SU-DHL-6 (cell line): ENCODE results near the gene CCNB1IP1.

Source experiments
- H2AFZ ChIP-seq: fragments of 200-600 bp; sonication (generic); 2 replicates; pipeline ENCODE4 v1.6.1; 2014; ENCODE audit warnings: low read depth, mild to moderate bottlenecking, moderate library complexity, mixed read lengths, antibody characterized with exemption, low read length; ENCODE audit not compliant: severe bottlenecking
- H3F3A ChIP-seq: fragments of 200-600 bp; shearing (Covaris generic); 2 replicates; pipeline ENCODE4 v1.6.0; 2016; ENCODE audit warnings: antibody characterized with exemption, mild to moderate bottlenecking; ENCODE audit not compliant: insufficient read depth
- H3K27ac ChIP-seq: fragments of 200-600 bp; sonication (generic); 2 replicates; pipeline ENCODE4 v1.5.1; 2016; ENCODE audit warnings: low read depth, mild to moderate bottlenecking, low read length, moderate library complexity, mixed read lengths
- H3K27me3 ChIP-seq: fragments of 200-600 bp; sonication (generic), shearing (Covaris generic); 2 replicates; pipeline ENCODE4 v1.6.0; 2014; ENCODE audit warnings: mild to moderate bottlenecking, low read length
- H3K36me3 ChIP-seq: fragments of 200-600 bp; sonication (generic); 2 replicates; pipeline ENCODE4 v1.6.1; 2014; ENCODE audit warnings: mild to moderate bottlenecking, low read length, mixed read lengths
- H3K4me2 ChIP-seq: fragments of 300-600, 200-600 bp; shearing (Covaris generic), sonication (generic); 2 replicates; pipeline ENCODE4 v1.6.0; 2014; ENCODE audit warnings: low read length, low read depth, mild to moderate bottlenecking; ENCODE audit not compliant: poor library complexity, severe bottlenecking
- H3K4me3 ChIP-seq: fragments of 200-600 bp; sonication (generic); 2 replicates; pipeline ENCODE4 v1.5.1; 2014; ENCODE audit warnings: antibody characterized with exemption, low read length, mild to moderate bottlenecking, mixed read lengths; ENCODE audit not compliant: insufficient read depth, poor library complexity, severe bottlenecking
- H3K79me2 ChIP-seq: fragments of 200-600 bp; sonication (generic); 2 replicates; pipeline ENCODE4 v1.6.1; 2014; ENCODE audit warnings: mild to moderate bottlenecking, low read length, moderate library complexity; ENCODE audit not compliant: insufficient read depth
- H3K9ac ChIP-seq: fragments of 200-600 bp; sonication (generic); 2 replicates; pipeline ENCODE4 v1.7.0; 2014; ENCODE audit warnings: mild to moderate bottlenecking, low read length
- H3K9me2 ChIP-seq: fragments of 200-600 bp; sonication (generic); replicated peaks from 2 replicates; pipeline ENCODE4 v1.6.1; 2014; ENCODE audit warnings: low read length; ENCODE audit not compliant: insufficient read depth
- H3K9me3 ChIP-seq: fragments of 200-600 bp; sonication (generic); 2 replicates; pipeline ENCODE4 v1.6.1; 2014; ENCODE audit warnings: low read length, mixed read lengths; ENCODE audit not compliant: insufficient read depth
- H4K20me1 ChIP-seq: fragments of 200-600 bp; sonication (generic); 2 replicates; pipeline ENCODE4 v1.6.1; 2014; ENCODE audit warnings: low read depth, mild to moderate bottlenecking, antibody characterized with exemption, low read length, moderate library complexity, mixed read lengths
- CTCF ChIP-seq: fragments of 200-600 bp; sonication (generic); IDR thresholded peaks from one replicate; pipeline ENCODE4 v1.5.1; 2017; ENCODE audit warnings: antibody characterized with exemption, mild to moderate bottlenecking, low read length, moderate library complexity; ENCODE audit not compliant: insufficient read depth, poor library complexity, severe bottlenecking
- EZH2phosphoT487 ChIP-seq: fragments of 200-600 bp; sonication (generic), shearing (Covaris generic); conservative IDR thresholded peaks from 2 replicates; pipeline ENCODE4 v1.6.1; 2018; ENCODE audit warnings: mild to moderate bottlenecking, antibody characterized with exemption, low read length, moderate library complexity, mixed read lengths

Gene CCNB1IP1

GRCh38 chr14:20332788-20333493, at the start of gene CCNB1IP1:
Gene CCNB1IP1 (minus strand): TSS chr14:20333279. CDS start chr14:20316523, 16,756 bp downstream.
- TF ChIP-seq EZH2phosphoT487 = no peak
- no peak for TF ChIP-seq CTCF
- H3K4me2 ChIP-seq = peak within 1 kb of the TSS; percentile 100
- peaks cover 6% of the 10 kb centered on the region; the same call in 1 of the 2 replicates for H3K36me3 ChIP-seq
- peaks cover 48% of the 10 kb centered on the region for H3K79me2 ChIP-seq
- peaks cover 21% of the 10 kb centered on the region; the same call in 1 of the 2 replicates for H3F3A ChIP-seq
- no peaks in the 10 kb centered on the region for H3K9me2 ChIP-seq
- no peaks in the 10 kb centered on the region for H3K9me3 ChIP-seq
- H3K27me3 ChIP-seq = no peaks in the 10 kb centered on the region
- H3K27ac ChIP-seq = peak within 1 kb of the TSS; percentile 63
- H2AFZ ChIP-seq = peak within 1 kb of the TSS; percentile 79
- H4K20me1 ChIP-seq = no peaks in the 10 kb centered on the region
- peak within 1 kb of the TSS; percentile 83 for H3K9ac ChIP-seq
- H3K4me3 ChIP-seq = peak within 1 kb of the TSS; percentile 98

- no peaks in the 10 kb centered on the region for H3K9me3 ChIP-seq
- H3K27ac ChIP-seq = no peak overlapping the region
- H3K79me2 ChIP-seq = no peaks in the 10 kb centered on the region
- H3F3A ChIP-seq = no peaks in the 10 kb centered on the region
- H3K36me3 ChIP-seq = no peaks in the 10 kb centered on the region
- no peak overlapping the region for H3K9ac ChIP-seq
- no peaks in the 10 kb centered on the region for H3K9me2 ChIP-seq
- no peak overlapping the region for H3K4me2 ChIP-seq
- no peaks in the 10 kb centered on the region for H3K27me3 ChIP-seq
- no peaks in the 10 kb centered on the region for H4K20me1 ChIP-seq
- no peak overlapping the region for H2AFZ ChIP-seq
- TF ChIP-seq CTCF = no peak
- TF ChIP-seq EZH2phosphoT487 = no peak
- H3K4me3 ChIP-seq = no peak overlapping the region
These were observed 49.4 kb upstream of the CCNB1IP1 start for GRCh38 chr14:20382526-20382925.

DNA sequence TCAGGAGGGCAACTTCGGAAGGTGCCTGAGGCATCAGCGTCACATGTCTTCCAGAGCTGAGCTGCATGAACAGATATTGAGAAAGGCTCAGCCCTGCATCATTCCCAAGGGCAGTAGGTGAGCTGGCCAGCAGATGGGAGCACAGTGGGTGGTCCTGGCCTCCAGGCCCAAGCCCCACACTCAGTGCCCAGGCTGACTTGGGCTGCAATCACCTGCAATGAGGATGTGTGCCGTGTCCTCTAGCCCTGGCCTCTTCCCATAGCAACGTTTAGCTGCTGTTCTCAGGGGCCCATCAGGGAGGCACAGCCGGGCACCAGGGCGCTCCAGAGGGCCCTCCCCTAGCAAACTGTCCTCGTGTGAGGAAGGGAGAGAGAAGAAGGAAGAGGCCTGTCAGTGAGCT, 48.3 kb upstream of the CCNB1IP1 start:
- no peak overlapping the region for H2AFZ ChIP-seq
- TF ChIP-seq CTCF = no peak
- no peak for TF ChIP-seq EZH2phosphoT487
- H3K27me3 ChIP-seq = no peaks in the 10 kb centered on the region
- no peaks in the 10 kb centered on the region for H3K9me3 ChIP-seq
- H3K79me2 ChIP-seq = no peaks in the 10 kb centered on the region
- H3K36me3 ChIP-seq = no peaks in the 10 kb centered on the region
- H3K4me2 ChIP-seq = no peak overlapping the region
- no peak overlapping the region for H3K9ac ChIP-seq
- no peak overlapping the region for H3K4me3 ChIP-seq
- H3F3A ChIP-seq = no peaks in the 10 kb centered on the region
- H4K20me1 ChIP-seq = no peaks in the 10 kb centered on the region
- H3K9me2 ChIP-seq = no peaks in the 10 kb centered on the region
- no peak overlapping the region for H3K27ac ChIP-seq
